Calu3 (cell line): ENCODE results near the gene ZNF397. TPM values are rescaled to one million over a fixed set of nuclear protein-coding genes. Genes with fewer than 3 reads are reported as not detected.
"Not testable (repeated sequence)": the region's sequence is repeated elsewhere in the genome, so short reads cannot be mapped to it uniquely, and the experiment has no call there.

ENCODE experiments used
- BruUV-seq: library from RNA; stranded (reverse); fragments of 400-500 nt; replicated peaks from 2 replicates; lab custom pipeline; 2021; lab: Mats Ljungman, UMichigan
- CTCF ChIA-PET: fragments of 300-600 bp; sonication (Branson Sonifier 250); formaldehyde crosslinking; loops from one replicate; lab custom pipeline; 2022; ENCODE audit warnings: antibody characterized with exemption; lab: Charles Lee
- DNase-seq: peaks from one replicate; pipeline ENCODE4 v3.0.0; 2022
- H3K27ac Mint-ChIP-seq: one replicate; pipeline ENCODE4 v1.8.0; 2022; ENCODE audit warnings: mixed read lengths; ENCODE audit not compliant: unreplicated experiment
- H3K27me3 Mint-ChIP-seq: one replicate; pipeline ENCODE4 v1.8.0; 2022; ENCODE audit warnings: mixed read lengths; ENCODE audit not compliant: unreplicated experiment
- H3K36me3 Mint-ChIP-seq: one replicate; pipeline ENCODE4 v1.8.0; 2022; ENCODE audit warnings: mild to moderate bottlenecking, moderate library complexity, mixed read lengths; ENCODE audit not compliant: insufficient read depth, unreplicated experiment
- H3K4me1 Mint-ChIP-seq: one replicate; pipeline ENCODE4 v1.8.0; 2022; ENCODE audit warnings: mild to moderate bottlenecking, low read depth, mixed read lengths; ENCODE audit not compliant: unreplicated experiment
- H3K4me3 Mint-ChIP-seq: one replicate; pipeline ENCODE4 v1.8.0; 2022; ENCODE audit warnings: mild to moderate bottlenecking, low read depth, moderate library complexity, mixed read lengths; ENCODE audit not compliant: unreplicated experiment
- H3K9me3 Mint-ChIP-seq: one replicate; pipeline ENCODE4 v1.8.0; 2022; ENCODE audit warnings: low read depth, mixed read lengths; ENCODE audit not compliant: unreplicated experiment
- CTCF ChIP-seq: fragments of 200-600 bp; IDR thresholded peaks from one replicate; pipeline ENCODE4 v1.8.0; 2022; ENCODE audit warnings: antibody characterized with exemption; ENCODE audit not compliant: unreplicated experiment
- intact Hi-C: fragments of 100-400 bp; cut with micrococcal nuclease; formaldehyde crosslinking; loops from one replicate; pipeline ENCODE4 v1.10.0; 2022; ENCODE audit not compliant: unreplicated experiment
- total RNA-seq: library from RNA; stranded (reverse); gene quantifications from 2 replicates; pipeline ENCODE4 v1.2.3, GENCODE V29; 2022

The ZNF397 gene
- total RNA-seq, 1 experiment from 2014 or later = 27.9 TPM

- no peaks in the 10 kb centered on the region for H3K4me1 Mint-ChIP-seq
- TF ChIP-seq CTCF = no peak
- H3K36me3 Mint-ChIP-seq = no peaks in the 10 kb centered on the region
- peaks cover 33% of the 10 kb centered on the region for H3K27me3 Mint-ChIP-seq
- H3K4me3 Mint-ChIP-seq = no peak overlapping the region
- no TSS peak for BruUV-seq
- no peak overlapping the region for H3K27ac Mint-ChIP-seq
- no peaks in the 10 kb centered on the region for H3K9me3 Mint-ChIP-seq
- intact Hi-C loops = no loop called here
- DNase-seq = no peak
- CTCF ChIA-PET = no interaction called here
Observed at GRCh38 chr18:35215026-35215425, 25.8 kb upstream of the ZNF397 start.

- H3K27me3 Mint-ChIP-seq = peaks cover 33% of the 10 kb centered on the region
- DNase-seq, BruUV-seq, H3K9me3 Mint-ChIP-seq, H3K4me1 Mint-ChIP-seq, CTCF ChIA-PET, H3K4me3 Mint-ChIP-seq, H3K36me3 Mint-ChIP-seq, H3K27ac Mint-ChIP-seq, intact Hi-C loops: not testable (repeated sequence)
Observed at GRCh38 chr18:35216611-35217010, 24.2 kb upstream of the ZNF397 start.

- BruUV-seq, H3K9me3 Mint-ChIP-seq, H3K4me3 Mint-ChIP-seq, H3K4me1 Mint-ChIP-seq, CTCF ChIA-PET, H3K36me3 Mint-ChIP-seq, intact Hi-C loops, DNase-seq, H3K27ac Mint-ChIP-seq: not testable (repeated sequence)
- peaks cover 27% of the 10 kb centered on the region for H3K27me3 Mint-ChIP-seq
Observed at GRCh38 chr18:35219331-35219730, 21.5 kb upstream of the ZNF397 start.

- Mint-ChIP-seq H3K27me3 (peaks cover 20% of the 10 kb centered on the region), H3K4me1 (no peaks in the 10 kb centered on the region), H3K9me3 (no peaks in the 10 kb centered on the region), H3K36me3 (no peaks in the 10 kb centered on the region), H3K4me3 (no peak overlapping the region), H3K27ac (no peak overlapping the region)
- no peak for DNase-seq
- BruUV-seq = no TSS peak
- intact Hi-C loops = no loop called here
- no peak for TF ChIP-seq CTCF
- CTCF ChIA-PET = no interaction called here
Observed at GRCh38 chr18:35220424-35220823, 20.4 kb upstream of the ZNF397 start.

- BruUV-seq = no TSS peak
- H3K4me3 Mint-ChIP-seq = no peak overlapping the region
- no peaks in the 10 kb centered on the region for H3K9me3 Mint-ChIP-seq
- intact Hi-C loops = no loop called here
- no peak for TF ChIP-seq CTCF
- CTCF ChIA-PET = no interaction called here
- H3K27ac Mint-ChIP-seq = no peak overlapping the region
- no peaks in the 10 kb centered on the region for H3K36me3 Mint-ChIP-seq
- no peaks in the 10 kb centered on the region for H3K27me3 Mint-ChIP-seq
- DNase-seq = no peak
- H3K4me1 Mint-ChIP-seq = no peaks in the 10 kb centered on the region
Observed at GRCh38 chr18:35223797-35224196, 17.0 kb upstream of the ZNF397 start.
